NAMALWA (cell line): Measurements from ENCODE around the gene VDAC2.

Experiments
- DNase-seq: peaks from one replicate; pipeline ENCODE4 v3.0.0-alpha.2; 2015; ENCODE audit warnings: low spot score

The VDAC2 gene

DNA sequence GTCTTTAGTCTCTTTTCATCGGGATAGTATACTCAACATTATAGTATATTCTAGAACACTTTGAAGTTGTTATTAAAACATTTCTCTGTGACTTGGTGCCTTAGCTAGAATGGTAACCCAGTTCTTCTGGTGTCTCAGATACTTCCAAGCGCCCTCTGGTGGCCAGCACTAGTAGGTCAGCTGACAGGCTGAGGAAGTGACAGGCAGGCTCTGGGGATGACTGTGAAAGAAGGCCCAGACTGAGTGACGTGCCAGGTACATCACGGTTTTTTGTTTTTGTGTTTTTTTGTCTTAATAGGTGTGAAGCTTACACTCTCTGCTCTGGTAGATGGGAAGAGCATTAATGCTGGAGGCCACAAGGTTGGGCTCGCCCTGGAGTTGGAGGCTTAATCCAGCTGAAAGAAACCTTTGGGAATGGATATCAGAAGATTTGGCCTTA lies 20.0 kb downstream of the VDAC2 start:
- DNase-seq = peak; percentile 88

- DNase-seq = no peak
Observed at GRCh38 chr10:75231672-75232581, 21.3 kb downstream of the VDAC2 start.

DNA sequence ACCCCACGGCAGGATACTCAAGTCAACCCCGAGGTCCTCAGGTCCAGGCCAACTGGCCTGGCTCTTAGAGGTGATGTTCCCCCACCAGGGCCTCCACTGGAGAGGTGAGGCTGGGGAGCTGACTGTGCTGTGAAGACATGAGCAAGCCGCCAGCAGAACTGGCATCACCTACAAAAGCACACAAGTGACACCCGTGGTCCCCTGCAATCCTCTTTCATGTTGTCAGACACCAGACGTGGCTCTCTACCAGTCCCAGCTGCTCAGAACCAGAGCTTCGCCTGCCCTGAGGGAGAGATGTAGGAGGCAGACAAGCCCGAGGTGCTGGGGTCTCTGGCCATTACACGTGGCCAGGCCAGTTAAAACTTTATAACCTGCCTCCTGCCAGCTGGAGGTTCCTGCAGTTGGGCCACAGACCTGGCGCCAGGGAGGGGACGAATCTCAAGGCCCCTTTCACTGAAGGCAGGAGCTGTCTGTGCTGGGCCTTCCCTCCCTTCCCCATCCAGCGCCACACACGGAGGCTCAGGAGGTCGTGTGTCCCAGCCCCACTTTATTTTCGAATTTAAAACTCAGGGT lies 22.9 kb downstream of the VDAC2 start:
- DNase-seq = peak; percentile 29

DNA sequence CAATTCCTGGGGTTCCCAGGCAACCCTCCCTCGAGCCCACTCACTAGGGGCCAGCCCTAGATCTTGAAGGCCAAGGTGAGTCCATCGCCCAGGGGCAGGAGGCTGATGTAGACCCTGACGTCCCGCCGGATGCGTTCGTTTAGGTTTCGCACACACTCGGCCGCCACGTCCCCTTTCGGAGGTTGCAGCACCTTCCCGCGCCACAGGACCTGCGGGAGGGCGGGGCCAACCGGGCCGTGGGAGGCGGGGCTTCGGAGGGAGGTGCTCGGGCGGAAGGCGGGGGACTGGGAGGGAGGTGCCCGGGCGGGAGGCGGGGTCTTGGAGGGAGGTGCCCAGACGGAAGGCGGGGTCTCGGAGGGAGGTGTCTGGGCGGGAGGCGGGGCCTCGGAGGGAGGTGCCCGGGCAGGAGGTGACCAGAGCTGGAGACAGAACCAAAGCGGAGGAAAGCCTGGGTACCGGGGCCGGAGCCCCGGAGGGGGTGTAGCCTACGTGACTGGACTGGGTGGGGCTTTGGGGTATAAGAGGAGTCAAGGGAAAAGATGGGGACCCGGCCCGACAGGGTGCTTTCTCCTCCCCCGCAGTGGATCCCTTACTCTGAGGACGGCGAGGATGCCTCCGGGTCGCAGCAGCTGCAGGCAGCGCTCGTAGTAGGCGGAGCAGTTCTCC lies 23.6 kb downstream of the VDAC2 start:
- peak; percentile 87 for DNase-seq

DNA sequence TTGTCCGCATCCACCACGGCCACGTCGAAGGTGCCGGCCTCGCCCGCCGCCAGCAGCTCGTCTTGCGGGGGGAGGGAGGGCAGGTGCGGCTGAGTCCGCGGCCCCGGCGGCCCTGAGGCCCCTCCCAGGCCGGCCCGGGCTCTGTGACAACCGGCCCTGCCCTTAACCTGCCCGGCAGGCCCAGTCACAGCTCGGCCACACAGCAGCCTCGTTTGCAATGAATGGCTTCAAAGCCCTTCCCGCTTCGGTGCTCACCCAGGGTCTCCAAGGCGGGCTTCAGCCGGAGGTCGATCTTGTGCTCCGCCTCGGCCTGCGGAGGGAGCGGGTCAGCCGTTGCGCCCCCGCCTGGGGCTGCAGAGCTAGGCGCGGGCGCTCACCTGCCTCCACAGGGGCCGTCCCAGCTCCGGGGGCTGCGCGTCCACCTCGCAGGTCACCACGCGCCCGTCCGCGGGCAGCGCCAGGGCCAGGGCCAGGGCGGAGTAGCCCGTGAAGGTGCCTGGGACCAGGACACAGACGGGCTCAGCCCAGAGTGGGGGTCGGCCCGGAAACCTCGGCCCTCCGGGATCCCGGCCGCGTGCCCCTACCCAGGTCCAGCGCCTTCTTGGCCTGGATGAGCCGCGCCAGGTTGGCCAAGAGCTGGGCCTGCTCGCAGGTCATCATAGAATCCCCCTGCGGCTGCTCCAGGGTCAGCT lies 24.2 kb downstream of the VDAC2 start:
- DNase-seq = no peak

- DNase-seq = peak; percentile 87
Observed at GRCh38 chr10:75235375-75236177, 25.0 kb downstream of the VDAC2 start, which contains the start of gene COMTD1. COMTD1 (minus strand) TSS chr10:75235957; CDS start chr10:75235928, 29 bp downstream.

DNA sequence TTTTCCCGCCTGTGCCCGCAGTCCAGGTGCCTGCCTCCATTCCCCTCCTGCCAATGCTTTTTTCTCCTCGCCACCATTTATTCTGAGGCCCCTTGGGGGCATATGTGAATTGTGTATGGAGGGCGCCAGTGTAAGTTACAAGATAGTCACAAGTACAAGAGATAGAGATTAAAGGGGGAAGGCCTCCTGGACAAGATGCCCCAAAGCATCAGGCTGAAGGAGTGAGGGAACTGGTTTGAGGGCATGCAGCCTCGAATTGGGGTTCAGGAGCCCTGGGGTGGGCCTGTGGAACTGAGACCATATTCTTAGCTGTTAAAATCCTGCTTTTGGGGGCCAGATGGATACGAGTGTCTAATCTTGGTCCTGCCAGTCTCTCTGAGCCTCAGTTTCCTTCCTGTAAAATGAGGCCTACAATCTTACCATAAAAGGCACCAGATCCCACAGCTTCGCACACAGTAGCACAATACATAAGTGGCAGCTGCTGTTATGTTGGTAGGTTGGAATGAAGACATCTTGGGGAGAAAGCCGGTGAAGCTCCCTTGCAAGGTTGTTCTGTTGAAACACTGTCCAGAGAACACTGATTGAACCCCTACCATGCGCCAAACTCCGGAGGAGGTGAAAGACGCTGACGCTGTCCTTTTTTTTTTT lies 25.7 kb downstream of the VDAC2 start:
- DNase-seq = no peak

- DNase-seq = no peak
Observed at GRCh38 chr10:75238182-75239095, 27.8 kb downstream of the VDAC2 start.

DNA sequence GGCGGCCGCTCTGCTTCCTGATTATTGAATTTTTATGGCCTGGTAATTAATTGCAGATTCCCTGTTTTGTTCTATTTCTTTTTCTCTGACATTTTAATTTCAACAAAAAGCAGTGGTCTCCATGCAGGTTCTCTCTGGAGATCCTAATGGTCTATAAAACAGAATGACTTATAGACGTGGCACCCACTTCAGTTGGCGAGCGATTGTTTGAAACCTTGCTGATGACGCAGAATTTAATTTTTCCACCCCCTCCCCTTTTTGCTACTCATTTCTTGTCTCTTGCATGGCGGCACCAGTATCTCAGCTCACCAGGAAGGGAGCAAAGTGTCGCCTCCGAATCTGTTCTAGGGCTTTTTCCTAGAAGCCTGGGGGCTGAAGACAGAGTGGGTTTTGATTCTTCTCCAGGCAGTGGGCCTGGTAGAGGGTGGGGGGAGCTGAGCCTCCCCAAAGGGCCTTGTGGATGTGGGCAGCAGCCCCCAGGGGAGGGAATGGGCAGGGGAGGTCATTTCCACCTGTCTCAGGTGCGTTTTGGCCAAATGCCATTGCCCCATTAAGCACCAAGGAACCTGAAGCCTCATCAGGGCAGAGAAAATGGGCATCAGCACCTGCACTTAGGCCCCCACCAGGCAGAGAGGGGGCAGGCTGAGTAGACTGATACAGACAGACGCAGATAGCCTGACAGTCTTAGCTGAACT lies 28.6 kb downstream of the VDAC2 start:
- no peak for DNase-seq

GRCh38 chr10:75240329-75241076 lies 29.9 kb downstream of the VDAC2 start:
- DNase-seq = no peak

DNA sequence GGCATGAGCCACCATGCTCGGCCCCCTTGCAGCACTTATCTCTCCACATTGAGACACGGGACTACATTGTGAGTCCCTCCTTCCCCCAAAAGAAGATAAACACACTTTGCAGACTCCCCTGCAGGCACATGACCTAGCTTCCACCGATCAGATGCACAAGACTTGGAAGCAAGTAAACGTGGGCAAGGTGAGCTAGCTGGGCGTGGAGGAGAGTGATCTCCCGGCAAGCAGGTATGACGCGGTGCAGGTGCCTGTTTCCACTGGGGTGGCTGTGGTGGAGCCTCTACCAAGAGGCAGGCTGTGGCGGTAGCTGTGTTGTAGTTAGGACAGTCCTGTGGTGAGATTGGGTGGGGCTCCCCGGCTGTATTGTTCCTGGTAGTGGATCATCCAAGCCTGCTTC lies 32.8 kb downstream of the VDAC2 start:
- no peak for DNase-seq

DNA sequence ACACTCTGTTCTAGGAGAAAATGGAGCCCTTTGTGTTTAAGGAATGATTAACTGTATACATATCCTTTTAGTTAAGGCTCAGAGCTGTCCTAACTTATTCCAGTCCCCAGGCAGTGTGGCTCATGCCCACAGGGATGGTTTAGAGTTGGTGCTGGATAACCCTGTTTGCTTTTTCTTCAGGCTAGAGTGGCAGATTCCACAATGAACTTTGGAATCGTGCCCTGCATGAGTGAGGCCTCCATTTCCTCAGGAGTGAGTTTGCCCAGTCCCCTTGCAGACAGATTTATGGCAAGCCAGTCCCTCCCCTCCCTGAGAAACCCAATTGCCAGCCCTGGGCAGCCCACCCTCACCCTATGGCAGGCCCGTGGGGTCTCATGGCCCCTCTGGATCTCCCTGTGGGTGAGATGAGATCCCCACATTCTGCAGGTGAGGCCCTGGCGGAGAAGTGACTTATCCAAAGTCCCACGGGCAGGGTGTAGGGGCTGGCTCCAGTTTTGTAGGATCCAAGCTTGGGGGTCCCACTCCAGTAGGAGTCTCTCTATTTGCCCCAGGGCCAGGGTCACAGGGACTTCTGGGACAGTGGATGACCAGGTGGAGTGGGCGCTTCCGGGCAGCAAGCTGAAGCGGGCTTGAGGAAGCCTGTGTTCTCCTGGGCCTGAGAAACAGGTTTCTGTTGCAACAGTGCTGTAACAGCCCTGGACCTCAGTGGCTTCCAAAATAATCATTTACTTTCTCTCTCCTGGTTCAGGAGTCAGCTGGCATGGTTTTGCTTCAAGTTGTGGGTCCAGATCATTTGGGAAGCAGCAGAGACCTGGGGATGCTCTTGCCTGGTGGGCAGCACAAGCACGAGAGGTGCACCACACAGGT lies 34.1 kb downstream of the VDAC2 start:
- no peak for DNase-seq

DNA sequence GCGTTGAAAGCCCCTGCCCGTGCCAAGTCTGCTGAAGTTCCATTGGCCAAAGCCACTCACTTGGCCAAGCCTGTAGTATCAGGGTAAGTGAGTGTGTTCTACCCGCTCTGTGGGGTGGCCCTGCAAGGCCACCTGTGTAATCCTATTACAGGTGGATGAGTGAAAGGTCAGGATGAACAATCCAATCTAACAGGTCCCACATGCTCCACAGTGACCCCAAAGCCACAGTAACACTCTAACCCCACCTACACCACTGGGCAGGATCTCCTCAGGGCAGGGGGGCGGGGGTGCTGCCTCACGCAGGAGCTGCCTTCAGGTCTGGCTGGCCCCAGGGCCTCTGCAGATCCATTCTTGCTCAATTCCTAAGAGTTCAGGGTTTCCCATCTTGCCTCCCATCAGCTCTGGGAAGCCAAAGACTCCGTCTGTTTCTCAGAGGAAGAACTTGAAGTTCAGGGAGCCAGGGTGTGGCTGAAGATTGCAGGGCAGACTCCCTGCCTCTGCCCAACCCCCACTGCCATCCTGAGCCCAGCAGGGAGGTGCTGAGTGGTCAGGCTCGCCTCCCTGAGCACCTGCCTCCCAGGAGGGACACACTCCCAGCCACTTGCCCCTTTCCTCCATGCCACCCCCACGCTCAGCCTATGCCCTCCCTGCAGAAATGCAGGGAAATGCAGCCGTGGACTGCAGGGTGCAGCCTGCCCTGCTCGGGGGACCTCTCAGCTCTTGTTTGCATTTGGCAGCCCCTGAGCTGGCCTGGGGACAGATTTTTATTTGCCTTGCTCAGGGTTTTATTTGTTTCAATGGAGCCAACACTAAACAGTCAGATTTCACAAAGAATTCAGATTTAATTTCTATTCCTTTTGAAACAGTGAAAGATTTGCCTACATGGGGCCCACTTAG lies 35.0 kb downstream of the VDAC2 start:
- no peak for DNase-seq

GRCh38 chr10:75246506-75246905 lies 35.9 kb downstream of the VDAC2 start:
- no peak for DNase-seq

DNA sequence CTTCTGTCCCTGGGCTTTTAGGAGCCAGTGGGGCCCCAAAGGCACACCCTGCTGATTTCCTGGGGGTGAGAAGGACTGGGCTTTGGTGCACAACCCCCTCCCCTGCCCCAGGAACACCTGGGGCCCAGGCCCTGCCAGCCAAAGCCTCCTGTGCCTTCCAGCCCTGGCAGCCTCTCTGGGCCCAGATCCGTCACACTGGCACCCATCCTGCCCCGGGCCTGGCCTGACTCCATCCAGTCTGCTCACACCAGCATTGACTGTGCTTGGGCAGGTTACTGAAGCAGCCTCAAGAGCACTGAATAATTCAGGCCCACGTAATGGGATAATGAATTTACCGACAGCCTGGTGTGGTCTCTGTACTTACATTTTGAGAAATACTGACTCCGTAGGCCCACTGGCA lies 37.2 kb downstream of the VDAC2 start:
- DNase-seq = no peak

- no peak for DNase-seq
Observed at GRCh38 chr10:75250934-75251333, 40.3 kb downstream of the VDAC2 start.
